Dermis microvascular lymphatic vessel endothelial cell (primary cell): ENCODE measurements around the gene CASP8. TPM values are rescaled to one million over a fixed set of nuclear protein-coding genes. Genes with fewer than 3 reads are reported as not detected.
"Not testable (repeated sequence)": the region's sequence is repeated elsewhere in the genome, so short reads cannot be mapped to it uniquely, and the experiment has no call there.

Experiments
- DNase-seq, 2 donors: peaks; one replicate each; pipeline versions ENCODE4 v3.0.0 to v3.0.0-alpha.2; 2010; ENCODE audit warnings: low read depth in 2 of 2
- total RNA-seq: library from RNA; depleted of rRNA; stranded (reverse); fragments of >200 nt; gene quantifications from 2 replicates; pipeline ENCODE4 v1.2.1, GENCODE V29; 2014

CASP8 gene
- 10.0 and 10.2 TPM in 2 replicates for total RNA-seq

DNA sequence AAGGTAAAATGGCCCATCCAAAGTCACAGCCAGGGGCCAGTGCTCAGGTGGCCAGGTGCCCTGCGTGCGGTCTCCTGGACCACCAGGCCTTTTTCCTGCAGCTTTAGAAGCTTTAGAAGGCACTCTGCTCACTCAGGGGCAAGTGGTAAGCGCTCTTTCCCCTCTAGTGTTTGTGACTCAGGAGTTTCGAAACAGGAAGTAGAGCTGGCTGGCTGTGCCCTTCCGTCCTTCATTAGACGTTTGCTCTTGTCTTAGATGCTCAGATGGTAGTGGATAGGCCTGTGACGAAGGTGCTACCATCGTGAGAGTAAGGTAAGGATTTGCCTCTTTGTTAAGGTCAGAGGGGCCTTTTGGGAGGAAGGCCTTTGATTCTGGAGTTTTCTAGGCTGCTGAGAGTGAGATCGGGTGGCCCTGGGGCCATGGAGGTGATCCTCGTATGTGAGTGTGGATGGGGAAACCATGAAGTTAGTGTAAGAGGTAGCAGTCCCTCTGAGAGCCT is at the start of gene CASP8:
Gene CASP8 (plus strand): TSS at position 235 of the 499 bp plus-strand sequence. CDS start 5,951 bp downstream, outside the sequence.
- peak in 1 of 2 donors; percentile 64 for DNase-seq

DNA sequence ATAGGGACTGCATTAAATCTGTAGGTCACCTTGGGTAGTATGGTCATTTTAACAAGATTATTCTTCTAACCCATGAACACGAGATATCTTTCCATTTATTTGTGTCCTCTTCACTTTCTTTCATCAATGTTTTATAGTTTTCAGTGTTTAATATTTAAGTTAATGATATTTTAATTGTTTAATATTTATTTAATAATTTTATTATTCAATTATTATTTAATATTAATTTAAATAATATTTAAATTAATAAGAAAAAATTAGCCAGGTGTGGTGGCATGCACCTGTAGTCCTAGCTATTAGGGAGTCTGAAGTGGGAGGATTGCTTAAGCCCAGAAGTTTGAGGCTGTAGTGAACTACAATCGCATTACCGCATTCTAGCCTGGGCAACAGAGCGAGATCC is 44.4 kb upstream of the CASP8 start:
- no peak for DNase-seq

DNA sequence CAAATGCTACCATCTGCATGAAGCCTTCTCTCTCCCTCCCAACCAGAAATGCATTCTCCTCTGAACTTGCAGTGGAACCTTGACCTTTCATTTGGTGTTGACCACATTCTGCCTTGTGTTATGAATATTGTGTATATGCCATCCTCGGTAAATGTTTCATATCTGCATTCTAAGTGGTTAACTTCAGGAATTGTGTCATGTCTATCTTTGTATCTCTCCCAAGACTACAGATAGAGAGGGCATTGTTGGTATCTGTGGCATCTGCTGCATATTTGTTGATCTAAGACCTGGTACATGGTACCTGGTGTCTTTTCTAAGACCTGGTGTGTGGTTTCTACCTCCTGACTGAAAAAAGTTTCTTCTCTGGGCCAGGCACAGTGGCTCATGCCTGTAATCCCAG is 43.4 kb upstream of the CASP8 start:
- DNase-seq: no peak

DNA sequence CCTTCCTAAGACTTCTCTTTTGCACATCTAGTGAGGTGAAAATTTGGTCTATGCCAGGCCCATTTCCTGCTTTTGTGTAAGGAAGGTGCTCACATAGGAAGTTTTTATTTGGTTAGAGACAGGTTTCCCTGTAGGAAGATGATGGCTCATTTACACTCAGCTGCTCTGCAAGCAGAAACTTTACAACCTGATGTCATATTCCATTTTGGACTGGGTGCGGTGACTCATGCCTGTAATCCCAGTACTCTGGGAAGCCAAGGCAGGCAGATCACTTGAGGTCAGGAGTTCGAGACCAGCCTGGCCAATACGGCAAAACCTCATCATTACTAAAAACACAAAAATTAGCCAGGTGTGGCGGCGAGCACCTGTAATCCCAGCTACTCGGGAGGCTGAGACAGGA is 41.6 kb upstream of the CASP8 start:
- DNase-seq: peak in 1 of 2 donors; percentile 61

DNA sequence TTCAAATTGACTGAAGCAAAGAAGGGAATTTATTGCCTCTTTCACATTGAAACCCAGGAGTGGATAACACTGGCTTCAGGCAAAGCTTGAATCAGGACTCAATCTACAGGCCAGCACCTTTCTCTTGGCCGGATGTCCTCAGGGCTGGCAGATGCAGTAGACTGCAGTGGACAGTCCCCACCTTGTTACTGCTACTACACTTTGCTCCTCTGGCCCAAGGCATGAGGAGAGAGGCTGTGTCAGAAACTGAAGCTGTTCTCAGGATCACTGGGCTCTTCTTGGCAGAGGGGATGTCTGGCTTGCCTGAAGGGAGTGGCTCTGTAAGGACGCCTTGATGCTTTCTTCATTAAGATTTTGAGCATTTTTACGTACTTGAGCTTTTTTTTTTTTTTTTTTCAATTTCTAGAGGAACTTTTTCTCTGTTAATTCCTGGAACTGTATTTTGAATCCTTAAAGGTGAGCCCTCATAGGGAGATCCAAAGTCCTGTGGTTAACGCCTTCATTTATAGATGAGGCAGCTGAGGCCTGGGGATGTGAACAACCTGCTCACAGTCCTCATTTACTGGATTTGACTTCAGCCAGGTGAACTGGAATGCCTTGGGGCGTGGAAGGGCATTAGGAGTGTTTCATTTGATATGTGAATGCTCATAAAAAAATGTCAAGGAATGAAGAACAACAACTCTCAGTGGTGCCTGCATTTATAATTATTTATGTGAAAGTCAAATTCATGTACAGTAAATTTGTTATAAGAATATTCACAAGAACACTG is 40.8 kb upstream of the CASP8 start:
- no peak for DNase-seq

DNA sequence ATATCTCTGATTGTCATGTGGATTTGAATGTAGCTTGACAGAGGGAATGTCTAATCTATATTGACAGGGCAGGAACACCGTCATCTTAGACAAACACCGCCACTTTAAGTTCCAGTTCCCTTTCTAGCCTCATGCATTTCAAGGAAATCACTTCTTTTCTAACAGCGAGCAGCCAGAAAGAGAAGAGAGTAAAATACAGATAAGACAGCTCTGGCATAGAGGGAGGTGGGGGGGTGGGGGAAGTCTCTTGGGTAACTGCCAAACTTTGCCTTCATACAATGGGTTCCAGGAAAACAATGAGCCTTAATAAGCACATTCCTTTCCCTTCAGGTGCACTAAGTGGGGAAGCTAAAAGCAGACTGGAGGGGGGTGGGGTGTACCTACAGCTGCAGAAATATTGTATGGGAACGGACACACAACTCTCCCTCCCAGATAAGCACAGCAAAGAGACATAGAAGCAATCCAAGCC is 40.2 kb upstream of the CASP8 start:
- peak; percentile 50 to 88 for DNase-seq

DNA sequence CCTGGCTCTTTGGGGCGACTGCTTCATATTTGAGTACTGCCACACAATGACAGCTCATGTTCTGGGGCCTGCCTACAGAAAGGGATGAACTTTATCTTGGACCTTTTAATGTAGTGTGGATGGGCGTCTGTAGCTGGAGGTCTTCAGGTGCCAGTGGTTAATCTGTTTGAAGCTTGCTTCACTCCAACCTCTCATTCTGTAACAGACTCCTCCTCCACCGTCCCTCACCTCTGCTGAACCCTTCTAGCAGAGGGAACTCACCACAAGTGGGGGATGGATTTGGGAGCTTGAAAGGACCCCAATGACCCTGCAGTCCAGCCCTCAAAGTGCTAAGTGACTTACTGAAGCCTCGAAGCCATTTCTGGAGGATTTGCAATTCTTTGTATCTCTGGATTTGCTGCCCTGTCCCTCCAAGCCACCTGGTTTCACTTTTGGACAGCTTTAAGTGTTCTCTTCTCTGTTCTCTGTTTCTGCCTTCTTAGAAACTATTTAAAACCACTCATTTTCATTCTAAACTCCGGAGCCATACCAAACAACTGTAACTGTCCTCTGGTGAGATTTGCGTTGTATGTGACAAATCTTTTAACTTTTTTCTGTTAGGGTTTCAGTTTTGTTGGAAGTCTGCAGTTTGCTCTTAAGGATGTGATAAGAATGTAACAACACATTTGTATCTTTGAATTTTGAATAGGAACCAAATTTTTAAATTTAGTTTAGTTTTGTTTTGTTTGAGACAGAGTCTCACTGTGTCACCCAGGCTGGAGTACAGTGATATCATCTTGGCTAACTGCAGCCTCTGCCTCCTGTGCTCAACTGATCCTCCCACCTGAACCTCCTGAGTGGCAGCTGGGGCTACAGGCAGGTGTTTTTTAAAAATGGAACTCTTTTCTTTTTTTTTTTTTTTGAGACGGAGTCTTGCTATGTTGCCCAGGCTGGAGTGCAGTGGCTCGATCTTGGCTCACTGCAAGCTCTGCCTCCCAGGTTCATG is 37.0 kb upstream of the CASP8 start:
- no peak for DNase-seq

DNA sequence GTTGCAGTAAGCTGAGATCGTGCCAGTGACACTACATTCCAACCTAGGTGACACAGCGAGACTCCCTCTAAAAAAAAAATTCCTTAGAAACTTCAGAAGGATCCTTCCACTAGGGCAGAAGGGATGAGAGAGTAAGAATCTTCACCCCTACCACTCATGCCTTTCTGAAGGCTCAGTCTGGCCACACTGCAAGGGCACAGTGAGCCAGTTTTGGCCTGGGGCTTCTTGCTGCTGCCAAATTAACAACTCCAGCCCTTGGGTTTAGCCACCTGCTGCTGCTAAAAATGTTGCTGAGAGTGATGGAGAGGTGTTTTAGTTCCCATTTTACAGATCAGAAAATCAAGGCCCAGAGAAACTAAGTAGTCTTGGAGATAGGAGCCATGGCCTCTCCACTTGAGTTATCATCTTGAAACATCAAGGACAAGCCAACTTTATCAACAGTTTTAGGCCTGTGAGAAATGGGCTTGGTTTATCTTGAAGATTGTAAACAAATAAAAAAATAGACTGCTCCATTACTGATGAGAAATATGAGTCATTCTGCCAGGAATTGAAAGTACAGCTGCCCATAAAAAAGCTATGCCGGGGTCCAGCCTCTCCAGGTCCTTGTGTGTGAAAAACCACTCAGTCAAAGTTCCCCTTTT is 31.9 kb upstream of the CASP8 start:
- peak in 1 of 2 donors; percentile 57 for DNase-seq

DNA sequence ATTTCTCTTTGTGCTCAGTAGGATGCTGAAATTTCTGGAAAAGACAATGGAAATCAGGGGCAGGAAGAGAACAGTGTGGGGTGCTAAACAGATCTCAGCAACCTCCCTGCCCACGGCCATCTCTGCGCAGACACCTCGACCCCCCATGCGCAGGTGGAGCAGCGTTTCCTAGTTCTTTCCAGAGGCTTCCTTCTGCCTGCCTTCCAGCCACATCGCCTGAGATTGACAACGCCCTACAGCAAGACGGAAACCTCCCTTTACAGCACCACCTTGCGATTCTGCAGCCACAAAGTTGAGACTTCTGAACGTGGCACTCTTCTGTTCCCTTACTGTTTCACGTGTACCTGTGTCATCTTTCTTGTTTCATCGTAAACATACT is 31.4 kb upstream of the CASP8 start:
- DNase-seq: no peak

DNA sequence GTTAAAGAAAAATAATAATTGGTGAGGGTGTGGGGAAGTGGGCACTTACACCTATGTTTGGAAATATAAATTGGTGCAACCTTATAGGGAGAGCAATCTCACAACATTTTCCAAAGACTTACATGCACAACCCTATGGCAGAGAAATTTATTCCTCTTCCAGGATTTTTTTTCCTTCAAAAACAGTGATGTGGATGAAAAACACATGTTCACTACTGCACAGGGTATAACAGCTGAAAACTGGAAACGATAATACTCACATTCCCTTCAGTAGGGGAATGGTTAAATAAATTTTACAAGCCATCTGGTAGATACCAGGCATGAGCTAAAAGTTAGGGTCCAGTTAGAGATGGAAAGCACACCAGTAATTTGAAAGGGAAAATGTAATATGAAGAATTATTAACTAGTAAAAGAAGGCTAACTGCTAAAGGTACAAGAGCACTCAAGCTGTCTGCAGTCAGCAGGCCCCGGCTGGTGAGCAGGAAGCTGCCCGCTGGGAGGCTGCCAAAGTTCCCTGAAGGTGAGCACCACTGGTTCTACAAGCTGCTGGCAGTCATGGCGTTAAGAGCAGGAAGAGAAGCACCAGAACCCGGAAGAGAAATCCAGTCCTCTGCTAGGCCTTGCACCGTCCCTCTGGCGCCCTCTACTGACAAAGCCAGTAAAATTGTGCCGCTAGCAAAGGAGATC is 28.4 kb upstream of the CASP8 start:
- peak; percentile 93 to 96 for DNase-seq

DNA sequence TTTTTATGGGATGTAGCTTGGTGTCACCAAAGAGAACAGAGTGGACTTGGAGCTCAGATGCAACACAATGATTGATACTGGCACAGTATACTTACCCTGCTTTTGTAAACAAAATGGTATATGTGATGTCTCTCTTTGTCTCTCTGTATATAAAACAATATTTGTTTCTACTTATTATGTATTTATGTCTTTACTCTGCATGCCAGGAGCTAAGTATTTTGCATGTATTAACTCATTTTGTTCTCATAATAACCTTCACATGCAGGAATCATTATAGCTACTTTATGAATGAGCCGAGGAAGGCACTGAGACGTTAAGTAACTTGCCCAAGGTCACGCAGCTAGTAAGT is 27.9 kb upstream of the CASP8 start:
- no peak for DNase-seq

DNA sequence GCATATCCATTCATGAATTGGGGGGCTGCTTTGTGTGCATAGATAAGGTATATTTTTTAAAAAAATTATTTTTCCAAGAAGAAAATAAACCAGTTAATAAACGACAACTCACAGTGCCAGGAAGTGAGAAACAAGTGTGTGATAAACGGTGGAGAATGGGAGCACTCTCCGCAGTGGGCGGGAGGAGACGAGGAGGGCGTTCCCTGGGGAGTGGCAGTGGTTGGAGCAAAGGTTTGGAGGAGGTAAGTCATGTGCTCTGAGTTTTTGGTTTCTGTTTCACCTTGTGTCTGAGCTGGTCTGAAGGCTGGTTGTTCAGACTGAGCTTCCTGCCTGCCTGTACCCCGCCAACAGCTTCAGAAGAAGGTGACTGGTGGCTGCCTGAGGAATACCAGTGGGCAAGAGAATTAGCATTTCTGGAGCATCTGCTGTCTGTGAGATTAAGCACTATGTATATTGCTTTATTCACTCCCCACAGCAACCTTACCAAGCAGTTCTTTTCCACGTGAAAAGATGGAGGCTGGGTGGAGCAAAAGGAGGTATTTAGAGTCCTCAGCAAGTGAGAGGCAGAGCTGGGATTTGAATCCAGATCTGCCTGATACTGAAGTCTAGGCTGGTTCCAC is 27.0 kb upstream of the CASP8 start:
- DNase-seq: no peak

DNA sequence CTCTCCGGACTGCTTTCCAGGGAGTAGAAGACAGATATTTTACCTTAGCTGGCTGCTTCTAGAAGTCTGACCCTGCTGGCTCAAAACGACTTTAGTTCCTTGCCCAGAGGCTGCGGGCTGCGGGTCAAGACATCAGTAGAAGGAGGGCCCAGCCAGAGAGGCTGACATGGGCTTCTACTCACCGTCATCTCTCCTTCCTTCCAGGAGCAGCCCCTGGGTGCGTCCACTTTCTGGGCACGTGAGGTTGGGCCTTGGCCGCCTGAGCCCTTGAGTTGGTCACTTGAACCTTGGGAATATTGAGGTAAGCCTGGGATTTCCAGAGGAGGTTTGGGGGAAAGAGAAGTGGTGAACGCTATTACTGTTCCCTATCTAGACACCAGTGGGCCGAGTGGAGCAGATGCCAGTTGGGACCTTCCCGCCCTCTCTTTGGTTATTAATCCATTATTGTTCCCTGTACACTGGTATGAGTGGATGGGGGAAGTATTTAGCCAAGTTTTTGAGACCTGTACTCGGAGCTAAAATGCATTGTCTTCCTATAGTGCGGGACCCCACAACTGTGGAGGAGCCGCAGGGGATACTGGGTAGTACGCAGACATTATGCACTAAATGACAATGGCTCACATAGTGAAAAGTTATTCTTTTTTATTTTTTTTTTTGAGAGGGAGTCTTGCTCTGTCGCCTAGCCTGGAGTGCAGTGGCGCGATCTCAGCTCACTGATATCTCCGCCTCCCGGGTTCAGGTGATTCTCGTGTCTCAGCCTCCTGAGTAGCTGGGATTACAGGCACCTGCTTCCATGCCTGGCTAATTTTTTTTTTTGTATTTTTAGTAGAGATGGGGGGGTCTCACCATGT is 26.3 kb upstream of the CASP8 start:
- no peak for DNase-seq

DNA sequence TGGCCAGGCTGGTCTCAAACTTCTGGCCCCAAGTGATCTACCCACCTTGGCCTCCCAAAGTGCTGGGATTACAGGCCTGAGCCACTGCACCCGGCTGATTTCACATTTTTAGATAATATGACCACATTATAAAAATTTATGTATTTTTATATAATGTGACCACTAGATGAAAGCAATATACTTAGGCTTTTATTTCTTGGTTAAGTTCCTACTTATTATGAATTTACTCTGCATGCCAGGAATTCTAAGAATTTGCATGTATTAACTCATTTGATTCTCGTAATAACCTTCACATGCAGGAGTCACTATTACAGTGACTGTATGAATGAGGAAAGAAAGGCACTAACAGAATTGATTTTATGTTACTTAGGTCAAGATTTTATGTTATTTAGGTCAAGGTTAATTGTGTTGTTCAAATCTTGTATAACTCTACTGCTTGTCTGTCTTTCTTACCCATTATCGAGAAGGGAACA is 25.6 kb upstream of the CASP8 start:
- DNase-seq: no peak

DNA sequence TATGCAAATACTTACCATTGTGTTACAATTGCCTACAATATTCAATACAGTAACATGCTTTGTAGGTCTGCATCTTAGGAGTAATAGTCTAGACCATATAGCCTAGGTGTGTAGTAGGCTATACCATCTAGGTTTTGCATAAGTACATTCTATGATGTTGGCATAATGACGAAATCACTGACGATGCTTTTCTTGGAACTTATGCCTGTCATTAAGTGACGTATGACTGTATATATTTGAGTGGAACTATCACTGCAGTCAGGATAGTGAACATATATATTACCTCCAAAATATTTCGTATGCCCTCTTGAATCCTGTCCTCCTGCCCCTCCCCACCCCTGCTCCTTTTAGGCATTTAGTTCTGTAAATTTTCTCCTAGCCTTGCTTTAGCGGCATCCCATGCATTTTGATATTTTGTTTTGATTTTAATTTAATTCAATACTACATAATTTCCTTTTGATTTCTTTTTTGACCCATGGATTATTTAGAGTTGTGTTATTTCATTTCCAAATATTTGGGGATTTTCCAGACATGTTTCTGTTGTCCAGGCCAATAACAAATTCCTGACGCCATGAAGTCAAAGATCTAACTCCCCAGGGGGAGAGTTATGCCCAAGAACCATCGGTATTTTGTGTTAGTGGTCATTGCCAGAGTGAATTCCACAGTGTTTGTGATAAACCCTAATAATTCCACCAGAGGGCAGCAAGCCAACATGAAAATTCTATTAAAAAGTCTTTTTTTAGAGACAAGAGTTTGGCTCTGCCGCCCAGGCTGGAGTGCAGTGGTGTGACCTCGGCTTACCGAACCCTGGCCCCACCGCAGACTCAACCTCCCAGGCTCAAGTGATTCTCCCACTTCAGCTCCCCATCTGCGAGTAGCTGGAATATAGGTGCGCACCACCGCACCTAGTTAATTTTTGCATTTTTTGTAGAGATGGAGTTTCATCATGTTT is 24.2 kb upstream of the CASP8 start:
- peak; percentile 58 to 71 for DNase-seq

DNA sequence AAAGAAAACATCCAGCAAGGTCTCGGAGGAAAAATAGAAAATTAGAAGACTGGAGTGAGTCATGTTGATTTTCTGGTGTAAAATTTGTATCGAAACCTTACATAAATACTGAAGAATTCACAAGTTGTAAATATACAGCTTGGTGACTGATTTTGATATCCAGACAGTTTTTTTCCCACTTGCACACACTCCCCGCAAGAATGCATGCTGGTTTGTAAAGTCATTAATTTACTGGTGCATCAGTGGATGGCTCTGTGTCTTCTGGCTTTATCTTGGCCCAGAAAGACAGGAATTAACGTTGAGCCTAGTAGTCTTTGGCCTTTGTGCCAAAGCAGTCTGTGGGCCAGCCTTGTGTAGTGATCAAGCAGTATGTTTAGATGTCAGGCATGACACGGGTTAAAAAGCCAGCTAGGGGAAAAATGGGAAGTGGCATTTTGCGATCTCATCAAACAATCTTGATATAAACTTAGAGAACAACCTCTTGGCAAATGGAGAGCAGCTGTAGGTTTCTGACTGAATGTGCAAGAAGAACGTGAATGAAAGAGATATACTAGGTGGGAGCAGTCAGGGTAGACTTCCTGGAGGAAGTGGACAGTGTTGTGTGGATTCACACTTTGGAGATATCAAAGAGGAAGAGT is 22.7 kb upstream of the CASP8 start:
- DNase-seq: no peak

DNA sequence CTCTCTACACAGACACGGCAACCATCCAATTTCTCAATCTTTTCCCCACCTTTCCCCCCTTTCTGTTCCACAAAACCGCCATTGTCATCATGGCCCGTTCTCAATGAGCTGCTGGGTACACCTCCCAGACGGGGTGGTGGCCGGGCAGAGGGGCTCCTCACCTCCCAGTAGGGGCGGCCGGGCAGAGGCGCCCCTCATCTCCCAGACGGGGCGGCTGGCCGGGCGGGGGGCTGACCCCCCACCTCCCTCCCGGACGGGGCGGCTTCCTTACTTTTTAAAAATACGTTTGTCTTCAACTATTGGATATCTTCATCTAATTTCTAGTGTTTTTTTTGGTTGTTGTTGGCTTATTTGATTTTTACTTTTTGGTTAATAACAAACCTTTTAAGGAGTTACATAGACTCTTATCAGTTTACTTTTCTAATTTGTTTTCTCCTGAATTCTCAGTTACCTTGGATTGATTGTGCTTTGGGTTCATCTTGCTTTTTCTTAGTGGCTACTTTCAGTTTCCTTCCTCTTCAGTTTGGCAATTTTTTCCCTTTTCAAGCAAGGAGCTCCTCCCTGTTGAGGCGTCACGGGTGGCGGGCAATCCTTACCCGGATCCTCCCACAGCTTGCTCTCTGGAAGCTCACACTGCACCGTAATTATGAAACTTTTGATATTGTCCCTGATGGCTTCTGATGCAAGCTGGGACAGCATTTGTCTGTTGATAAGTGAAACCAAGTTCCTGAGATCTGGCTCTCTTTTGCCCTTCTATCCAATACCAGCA is 21.0 kb upstream of the CASP8 start:
- DNase-seq: not testable (repeated sequence)
